Mammary epithelial cell (primary cell): ENCODE results near the gene CYRIA.

Experiments
- EZH2 ChIP-seq: IDR thresholded peaks from 2 replicates; pipeline ENCODE4 v1.6.1; 2012; ENCODE audit warnings: low read length, inconsistent platforms, borderline replicate concordance
- TF ChIP-seq, protein P1 (sequence below), 2 donors: IDR thresholded peaks in 1 of 2; conservative IDR thresholded peaks in 1 of 2; 2 replicates each; pipeline ENCODE4 v1.5.1; 2011 to 2012; ENCODE audit warnings: inconsistent platforms in 2 of 2, low read length in 2 of 2, mild to moderate bottlenecking in 2 of 2, control low read depth in 1 of 2, low read depth in 1 of 2; ENCODE audit not compliant: insufficient read depth in 1 of 2; ENCODE audit errors: extremely low read depth in 1 of 2

DNA sequence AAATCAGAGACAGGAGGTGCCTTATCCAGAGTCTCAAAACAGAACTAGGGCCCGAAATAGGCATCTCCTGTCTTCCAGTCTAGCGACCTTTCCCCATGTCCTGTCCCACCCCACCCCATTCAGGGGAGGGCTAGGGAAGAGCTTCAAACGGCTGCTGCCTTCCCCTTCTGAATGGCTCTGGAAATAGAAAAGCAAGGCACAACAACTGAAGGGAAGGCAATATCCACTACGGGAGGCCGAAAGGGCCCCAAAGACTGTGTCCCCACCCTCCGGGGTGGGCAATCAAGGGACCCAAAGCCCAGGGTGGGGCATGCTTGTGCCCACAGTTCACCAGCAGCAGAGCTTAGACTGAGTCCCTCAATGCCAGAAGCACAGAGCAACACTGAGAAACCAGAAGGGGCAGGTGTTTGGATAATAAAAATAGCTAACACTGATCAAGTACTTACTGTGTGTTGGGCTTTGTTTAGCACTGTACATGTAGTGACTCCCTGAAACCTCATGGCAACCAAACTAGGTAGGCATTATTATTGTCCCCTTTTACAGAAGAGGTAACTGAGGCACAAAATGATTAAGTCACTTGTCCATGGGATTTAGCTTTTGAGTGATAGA is 38.5 kb downstream of the CYRIA start:
- TF ChIP-seq, protein P1, sequence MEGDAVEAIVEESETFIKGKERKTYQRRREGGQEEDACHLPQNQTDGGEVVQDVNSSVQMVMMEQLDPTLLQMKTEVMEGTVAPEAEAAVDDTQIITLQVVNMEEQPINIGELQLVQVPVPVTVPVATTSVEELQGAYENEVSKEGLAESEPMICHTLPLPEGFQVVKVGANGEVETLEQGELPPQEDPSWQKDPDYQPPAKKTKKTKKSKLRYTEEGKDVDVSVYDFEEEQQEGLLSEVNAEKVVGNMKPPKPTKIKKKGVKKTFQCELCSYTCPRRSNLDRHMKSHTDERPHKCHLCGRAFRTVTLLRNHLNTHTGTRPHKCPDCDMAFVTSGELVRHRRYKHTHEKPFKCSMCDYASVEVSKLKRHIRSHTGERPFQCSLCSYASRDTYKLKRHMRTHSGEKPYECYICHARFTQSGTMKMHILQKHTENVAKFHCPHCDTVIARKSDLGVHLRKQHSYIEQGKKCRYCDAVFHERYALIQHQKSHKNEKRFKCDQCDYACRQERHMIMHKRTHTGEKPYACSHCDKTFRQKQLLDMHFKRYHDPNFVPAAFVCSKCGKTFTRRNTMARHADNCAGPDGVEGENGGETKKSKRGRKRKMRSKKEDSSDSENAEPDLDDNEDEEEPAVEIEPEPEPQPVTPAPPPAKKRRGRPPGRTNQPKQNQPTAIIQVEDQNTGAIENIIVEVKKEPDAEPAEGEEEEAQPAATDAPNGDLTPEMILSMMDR (conservative IDR thresholded peaks at IDR 0.05 in 1 of 2, IDR thresholded peaks at IDR 0.05 in 1 of 2; ENCODE audit: extremely low read depth in 1 of 2, insufficient read depth in 1 of 2, low read depth in 1 of 2, low read length in 2 of 2), result no peak
- no peak for TF ChIP-seq EZH2
